Retinal pigment epithelial cell (primary cell): ENCODE results near the gene VAT1.
"Not testable (repeated sequence)": the region's sequence is repeated elsewhere in the genome, so short reads cannot be mapped to it uniquely, and the experiment has no call there.

Experiments used
- DNase-seq: peaks from one replicate; pipeline ENCODE4 v3.0.0-alpha.2; 2010; ENCODE audit warnings: low read depth
- H3K4me3 ChIP-seq: 2 replicates; pipeline ENCODE4 v1.5.1; 2011; ENCODE audit warnings: mild to moderate bottlenecking, low read length, control low read depth, moderate library complexity
- CTCF ChIP-seq: conservative IDR thresholded peaks from 2 replicates; pipeline ENCODE4 v1.5.1; 2011; ENCODE audit warnings: low read depth, low read length, control low read depth, inconsistent platforms

VAT1 gene

GRCh38 chr17:43006639-43007551 lies 15.3 kb downstream of the VAT1 start, which contains the start of gene IFI35:
Gene IFI35 (plus strand): TSS chr17:43006784. CDS start chr17:43006948, 164 bp downstream.
- H3K4me3 ChIP-seq = peak within 1 kb of the TSS; percentile 81
- DNase-seq = no peak
- TF ChIP-seq CTCF = peak; percentile 41

- no peak for DNase-seq
- TF ChIP-seq CTCF = peak; percentile 15
- no peak overlapping the region for H3K4me3 ChIP-seq
Observed at GRCh38 chr17:43003542-43004172, 18.5 kb downstream of the VAT1 start.

- not testable (repeated sequence) for H3K4me3 ChIP-seq, DNase-seq
Observed at GRCh38 chr17:43000894-43001293, 21.3 kb downstream of the VAT1 start.

- TF ChIP-seq CTCF = no peak
- peak overlapping the region; percentile 97 for H3K4me3 ChIP-seq
- no peak for DNase-seq
Observed at GRCh38 chr17:42999003-42999525, 23.1 kb downstream of the VAT1 start.

GRCh38 chr17:42997984-42998938 lies 23.9 kb downstream of the VAT1 start, which contains the start of gene RPL27:
Gene RPL27 (plus strand): TSS chr17:42998419. CDS start chr17:42998751, 332 bp downstream.
- H3K4me3 ChIP-seq = peak within 1 kb of the TSS; percentile 97
- DNase-seq = peak; percentile 100
- TF ChIP-seq CTCF = peak; percentile 78

- peak overlapping the region; percentile 38 for H3K4me3 ChIP-seq
- TF ChIP-seq CTCF = no peak
Observed at GRCh38 chr17:42997390-42997983, 24.7 kb downstream of the VAT1 start.

GRCh38 chr17:42993913-42994312 lies 28.3 kb downstream of the VAT1 start:
- not testable (repeated sequence) for DNase-seq, H3K4me3 ChIP-seq

More at GRCh38 chr17:42997390-42997983, 24.7 kb downstream of the VAT1 start:
- DNase-seq = no peak
